ENCODE measurements around the gene CDC27.

The CDC27 gene

DNA sequence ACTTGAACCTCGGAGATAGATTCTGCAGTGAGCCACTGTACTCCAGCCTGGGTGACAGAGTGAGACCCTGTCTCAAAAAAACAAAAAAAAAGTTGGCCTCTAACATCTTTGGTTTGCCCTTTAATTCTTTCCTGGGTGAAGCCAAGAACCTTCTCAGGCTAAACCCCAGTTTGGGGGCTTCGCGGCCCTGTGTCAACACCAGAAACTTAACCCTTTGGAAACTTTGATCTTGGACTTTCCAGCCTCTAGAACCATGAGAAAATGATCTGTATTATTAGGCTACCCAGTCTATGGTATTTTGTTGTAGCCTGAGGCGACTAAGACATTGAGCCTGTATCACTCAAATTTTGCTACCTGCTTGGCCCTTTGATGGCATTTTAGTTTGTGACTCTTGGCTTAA lies 86.2 kb downstream of the CDC27 start:
- no peak overlapping the region for H3K27ac ChIP-seq (ENCODE audit: low read length)
- DNase-seq (no peak), ATAC-seq (ENCODE audit: insufficient read depth, low read depth) (no peak)
- H3K27me3 ChIP-seq (ENCODE audit: insufficient read depth, low read length, poor library complexity) = no peaks in the 10 kb centered on the region
- H2AFZ ChIP-seq (ENCODE audit: low read depth, low read length) = no peak overlapping the region
- H3K4me2 ChIP-seq (ENCODE audit: insufficient read depth, low read length) = no peak overlapping the region
- TF ChIP-seq CTCF (IDR thresholded peaks at IDR 0.05; ENCODE audit: borderline replicate concordance, extremely low read depth, low read length, poor library complexity, severe bottlenecking) = no peak
- no peaks in the 10 kb centered on the region; the same call in 1 of the 2 replicates for H3K36me3 ChIP-seq (ENCODE audit: insufficient read depth, low read length)
- no peak overlapping the region for H3K9ac ChIP-seq (ENCODE audit: low read depth, low read length)
- H3K4me1 ChIP-seq (ENCODE audit: insufficient read depth, low read length) = peaks cover 21% of the 10 kb centered on the region
- no peaks in the 10 kb centered on the region for H4K20me1 ChIP-seq (ENCODE audit: insufficient read depth, low read length)
- H3K9me3 ChIP-seq (ENCODE audit: insufficient read depth, low read length, severe bottlenecking) = no peaks in the 10 kb centered on the region
- H3K79me2 ChIP-seq (ENCODE audit: insufficient read depth, low read length) = peaks cover 16% of the 10 kb centered on the region
- H3K4me3 ChIP-seq (ENCODE audit: low read depth in 1 of 2, low read length in 2 of 2) = no peak overlapping the region

DNA sequence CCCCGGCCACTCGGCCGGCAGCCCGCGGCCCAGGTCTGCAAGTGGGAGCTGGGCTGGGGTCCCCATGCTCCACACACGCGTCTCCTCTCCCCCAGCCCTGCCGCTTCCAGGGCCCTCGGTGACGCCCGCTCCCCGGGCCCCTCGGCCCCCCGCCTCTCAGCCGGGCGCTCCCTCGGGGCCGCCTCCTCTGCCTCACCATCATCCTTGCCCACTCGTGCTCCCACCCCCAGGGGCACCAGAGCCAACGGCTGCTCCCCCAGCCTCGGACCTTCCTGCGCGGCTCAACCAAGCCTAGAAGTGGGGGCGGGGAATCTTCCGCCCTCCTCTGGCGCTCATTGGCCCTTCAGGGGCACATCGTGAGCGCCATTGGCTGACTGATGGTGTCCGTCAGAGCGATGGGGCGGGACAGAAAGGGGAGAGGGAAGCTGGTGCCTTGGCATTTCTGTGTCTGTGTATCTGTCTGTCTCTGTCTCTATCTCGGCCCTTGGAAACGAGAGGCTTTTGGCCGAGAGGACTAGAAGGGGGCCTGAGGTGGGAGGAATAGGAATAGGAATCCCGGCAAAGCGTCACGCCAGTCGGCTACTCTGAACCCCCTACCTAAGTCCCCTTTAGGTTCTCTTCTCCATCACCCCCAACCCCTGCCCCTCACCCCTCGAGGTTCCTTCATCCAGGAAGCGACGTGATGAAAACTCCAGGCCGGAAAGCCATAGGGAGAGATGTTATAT lies 88.9 kb downstream of the CDC27 start:
- Histone ChIP-seq H3K79me2 (ENCODE audit: insufficient read depth, low read length) (peaks cover 36% of the 10 kb centered on the region), H3K4me1 (ENCODE audit: insufficient read depth, low read length) (peaks cover 26% of the 10 kb centered on the region), H3K9ac (ENCODE audit: low read depth, low read length) (peak overlapping the region; percentile 98), H4K20me1 (ENCODE audit: insufficient read depth, low read length) (no peaks in the 10 kb centered on the region; the same call in 1 of the 2 replicates), H2AFZ (ENCODE audit: low read depth, low read length) (peak overlapping the region; percentile 80), H3K27ac (ENCODE audit: low read length) (peak overlapping the region; percentile 70), H3K9me3 (ENCODE audit: insufficient read depth, low read length, severe bottlenecking) (no peaks in the 10 kb centered on the region), H3K4me3 (ENCODE audit: low read depth in 1 of 2, low read length in 2 of 2) (peak overlapping the region; percentile 98 to 99), H3K36me3 (ENCODE audit: insufficient read depth, low read length) (peaks cover 5% of the 10 kb centered on the region), H3K4me2 (ENCODE audit: insufficient read depth, low read length) (peak overlapping the region; percentile 98), H3K27me3 (ENCODE audit: insufficient read depth, low read length, poor library complexity) (no peaks in the 10 kb centered on the region)
- DNase-seq = peak; percentile 95
- TF ChIP-seq CTCF (IDR thresholded peaks at IDR 0.05; ENCODE audit: borderline replicate concordance, extremely low read depth, low read length, poor library complexity, severe bottlenecking) (no peak), EZH2 (IDR thresholded peaks at IDR 0.05; ENCODE audit: borderline replicate concordance, low read depth, low read length, severe bottlenecking) (no peak)
- ATAC-seq (ENCODE audit: insufficient read depth, low read depth) = peak; percentile 99

- ATAC-seq (ENCODE audit: insufficient read depth, low read depth) (no peak; the same call in 2 of the 3 replicates), DNase-seq (no peak)
- no peaks in the 10 kb centered on the region for H3K27me3 ChIP-seq (ENCODE audit: insufficient read depth, low read length, poor library complexity)
- H3K79me2 ChIP-seq (ENCODE audit: insufficient read depth, low read length) = peaks cover 42% of the 10 kb centered on the region
- H4K20me1 ChIP-seq (ENCODE audit: insufficient read depth, low read length) = no peaks in the 10 kb centered on the region; the same call in 1 of the 2 replicates
- H3K4me1 ChIP-seq (ENCODE audit: insufficient read depth, low read length) = peaks cover 26% of the 10 kb centered on the region
- H3K27ac ChIP-seq (ENCODE audit: low read length) = peak overlapping the region; percentile 70
- H3K9ac ChIP-seq (ENCODE audit: low read depth, low read length) = peak overlapping the region; percentile 98
- no peaks in the 10 kb centered on the region for H3K9me3 ChIP-seq (ENCODE audit: insufficient read depth, low read length, severe bottlenecking)
- H3K4me2 ChIP-seq (ENCODE audit: insufficient read depth, low read length) = peak overlapping the region; percentile 98
- H3K4me3 ChIP-seq (ENCODE audit: low read depth in 1 of 2, low read length in 2 of 2) = peak overlapping the region; percentile 98 to 99
- no peak for TF ChIP-seq CTCF (IDR thresholded peaks at IDR 0.05; ENCODE audit: borderline replicate concordance, extremely low read depth, low read length, poor library complexity, severe bottlenecking)
- no peak for TF ChIP-seq EZH2 (IDR thresholded peaks at IDR 0.05; ENCODE audit: borderline replicate concordance, low read depth, low read length, severe bottlenecking)
- peaks cover 5% of the 10 kb centered on the region for H3K36me3 ChIP-seq (ENCODE audit: insufficient read depth, low read length)
- H2AFZ ChIP-seq (ENCODE audit: low read depth, low read length) = peak overlapping the region; percentile 80
These were observed 89.6 kb downstream of the CDC27 start for GRCh38 chr17:47099451-47099986.
